Transverse colon (tissue), 4 donors: ENCODE results near the gene LDB2.

Experiments
- EP300 ChIP-seq: sonication (generic); formaldehyde crosslinking; IDR thresholded peaks from one replicate; pipeline ENCODE4 v1.6.1; 2017; ENCODE audit warnings: antibody characterized with exemption, low read depth
- POLR2A ChIP-seq: fragments of 450-650 bp; IDR thresholded peaks from one replicate; pipeline ENCODE4 v1.6.1; 2016; ENCODE audit warnings: antibody characterized with exemption, mild to moderate bottlenecking, moderate library complexity
- POLR2AphosphoS5 ChIP-seq, 3 donors: sonication (generic); formaldehyde crosslinking; IDR thresholded peaks; one replicate each; pipeline ENCODE4 v1.6.1; 2016; ENCODE audit warnings: antibody characterized with exemption in 3 of 3
- TF ChIP-seq, protein P1 (sequence below), 5 experiments: fragments of 200-600 bp in 3 of 5; fragments of 450-650 bp in 2 of 5; sonication (generic) in 3 of 5; IDR thresholded peaks; 1 replicate in 2 of 5; 2 replicates in 3 of 5; pipeline ENCODE4 v1.5.1; 2016 to 2017; ENCODE audit warnings: antibody characterized with exemption in 5 of 5, inconsistent platforms in 3 of 5, mild to moderate bottlenecking in 2 of 5, moderate library complexity in 1 of 5

- TF ChIP-seq, protein P1, sequence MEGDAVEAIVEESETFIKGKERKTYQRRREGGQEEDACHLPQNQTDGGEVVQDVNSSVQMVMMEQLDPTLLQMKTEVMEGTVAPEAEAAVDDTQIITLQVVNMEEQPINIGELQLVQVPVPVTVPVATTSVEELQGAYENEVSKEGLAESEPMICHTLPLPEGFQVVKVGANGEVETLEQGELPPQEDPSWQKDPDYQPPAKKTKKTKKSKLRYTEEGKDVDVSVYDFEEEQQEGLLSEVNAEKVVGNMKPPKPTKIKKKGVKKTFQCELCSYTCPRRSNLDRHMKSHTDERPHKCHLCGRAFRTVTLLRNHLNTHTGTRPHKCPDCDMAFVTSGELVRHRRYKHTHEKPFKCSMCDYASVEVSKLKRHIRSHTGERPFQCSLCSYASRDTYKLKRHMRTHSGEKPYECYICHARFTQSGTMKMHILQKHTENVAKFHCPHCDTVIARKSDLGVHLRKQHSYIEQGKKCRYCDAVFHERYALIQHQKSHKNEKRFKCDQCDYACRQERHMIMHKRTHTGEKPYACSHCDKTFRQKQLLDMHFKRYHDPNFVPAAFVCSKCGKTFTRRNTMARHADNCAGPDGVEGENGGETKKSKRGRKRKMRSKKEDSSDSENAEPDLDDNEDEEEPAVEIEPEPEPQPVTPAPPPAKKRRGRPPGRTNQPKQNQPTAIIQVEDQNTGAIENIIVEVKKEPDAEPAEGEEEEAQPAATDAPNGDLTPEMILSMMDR (IDR thresholded peaks at IDR 0.05): no peak
- no peak for TF ChIP-seq POLR2AphosphoS5 (IDR thresholded peaks at IDR 0.05)
- no peak for TF ChIP-seq POLR2A
- TF ChIP-seq EP300: no peak
Measured at GRCh38 chr4:16691450-16691849, 207.0 kb downstream of the LDB2 start.
